Thyroid gland (tissue), 4 donors: ENCODE results near the gene FOSL2. TPM values are rescaled to one million over a fixed set of nuclear protein-coding genes. Genes with fewer than 3 reads are reported as not detected.

Source experiments
- DNase-seq, 2 donors: peaks; one replicate each; pipeline ENCODE4 v3.0.0-alpha.2; 2019
- H3K27ac ChIP-seq, 3 donors: fragments of 200-600 bp; sonication (generic); 1 replicate in 2 of 3; 2 replicates in 1 of 3; pipeline ENCODE4 v1.5.1; 2016 to 2019; ENCODE audit warnings: mild to moderate bottlenecking in 1 of 3, moderate library complexity in 1 of 3
- H3K27me3 ChIP-seq: fragments of 200-600 bp; sonication (generic); one replicate; pipeline ENCODE4 v1.5.1; 2019
- H3K36me3 ChIP-seq, 2 donors: fragments of 200-600 bp; sonication (generic); one replicate each; pipeline ENCODE4 v1.5.1; 2016 to 2019
- H3K4me1 ChIP-seq, 2 donors: fragments of 200-600 bp; sonication (generic); one replicate each; pipeline ENCODE4 v1.5.1; 2017 to 2019
- H3K4me3 ChIP-seq, 3 donors: fragments of 200-600 bp; sonication (generic); replicated peaks in 1 of 3; 1 replicate in 2 of 3; 2 replicates in 1 of 3; pipeline ENCODE4 v1.5.1; 2016; ENCODE audit warnings: mild to moderate bottlenecking in 1 of 3
- H3K9me3 ChIP-seq: fragments of 200-600 bp; sonication (generic); one replicate; pipeline ENCODE4 v1.5.1; 2017
- CTCF ChIP-seq, 6 experiments: fragments of 200-600 bp in 3 of 6; fragments of 450-650 bp in 3 of 6; sonication (generic) in 3 of 6; IDR thresholded peaks; one replicate each; pipeline ENCODE4 v1.5.1; 2016 to 2019; ENCODE audit warnings: antibody characterized with exemption in 6 of 6, mild to moderate bottlenecking in 2 of 6, inconsistent platforms in 1 of 6, moderate library complexity in 1 of 6
- POLR2A ChIP-seq, 2 donors: fragments of 450-650 bp; IDR thresholded peaks; one replicate each; pipeline ENCODE4 v1.6.1; 2017; ENCODE audit warnings: antibody characterized with exemption in 2 of 2, mild to moderate bottlenecking in 2 of 2, moderate library complexity in 1 of 2
- WGBS, 2 donors: methylation state at CpG; one replicate each; pipeline ENCODE4 v1.1.5; 2017; 5-methylcytosine and 5-hydroxymethylcytosine counted together
- intact Hi-C: fragments of 100-400 bp; cut with DNase I; formaldehyde crosslinking; loops from one replicate; pipeline ENCODE4 v1.15.1; 2023
- total RNA-seq, 4 donors: library from RNA; depleted of rRNA; stranded (reverse); fragments of >200 nt; gene quantifications; one replicate each; pipeline ENCODE4 v1.2.3, GENCODE V29; 2016

The FOSL2 gene
- total RNA-seq, 4 donors from 2014 or later, result 30.7 to 85.1 (median 40.6) TPM

- intact Hi-C loops, result no loop called here
- TF ChIP-seq POLR2A (IDR thresholded peaks at IDR 0.05), result no peak
- no peak for TF ChIP-seq CTCF (IDR thresholded peaks at IDR 0.05)
- no peak overlapping the region for H3K27ac ChIP-seq
- H3K36me3 ChIP-seq, result no peaks in the 10 kb centered on the region
- H3K9me3 ChIP-seq, result no peaks in the 10 kb centered on the region
- H3K4me1 ChIP-seq, result no peaks in the 10 kb centered on the region
- no peak overlapping the region for H3K4me3 ChIP-seq
- DNase-seq, result no peak
- no peaks in the 10 kb centered on the region for H3K27me3 ChIP-seq
- WGBS, 2 donors, result 98% methylated on average over 4 of the region's 4 CpGs
Measured at GRCh38 chr2:28435814-28436351, 43.2 kb downstream of the FOSL2 start.

GRCh38 chr2:28436525-28437051 lies 43.9 kb downstream of the FOSL2 start:
- intact Hi-C loops, result no loop called here
- no peak for DNase-seq

GRCh38 chr2:28437149-28437835 lies 44.6 kb downstream of the FOSL2 start:
- 85 to 91% methylated on average over 11 to 18 of the region's 18 CpGs for WGBS, 2 donors
- Histone ChIP-seq H3K4me1 (no peaks in the 10 kb centered on the region), H3K27me3 (no peaks in the 10 kb centered on the region), H3K4me3 (no peak overlapping the region), H3K36me3 (no peaks in the 10 kb centered on the region), H3K27ac (no peak overlapping the region), H3K9me3 (no peaks in the 10 kb centered on the region)
- TF ChIP-seq CTCF (IDR thresholded peaks at IDR 0.05) (no peak), POLR2A (IDR thresholded peaks at IDR 0.05) (no peak)
- intact Hi-C loops, result no loop called here
- DNase-seq, result no peak

More at GRCh38 chr2:28436525-28437051, 43.9 kb downstream of the FOSL2 start:
- WGBS, 2 donors, result 70 to 77% methylated on average over 5 to 13 of the region's 17 CpGs
- Histone ChIP-seq H3K9me3 (no peaks in the 10 kb centered on the region), H3K27ac (no peak overlapping the region), H3K4me1 (no peaks in the 10 kb centered on the region), H3K4me3 (no peak overlapping the region), H3K36me3 (no peaks in the 10 kb centered on the region), H3K27me3 (no peaks in the 10 kb centered on the region)
- no peak for TF ChIP-seq POLR2A (IDR thresholded peaks at IDR 0.05)

GRCh38 chr2:28437918-28438317 lies 45.3 kb downstream of the FOSL2 start:
- H3K4me1 ChIP-seq, result no peaks in the 10 kb centered on the region
- intact Hi-C loops, result no loop called here
- DNase-seq, result peak; percentile 25 to 38
- WGBS, 2 donors, result 45 to 70% methylated on average over 5 of the region's 5 CpGs
- H3K27ac ChIP-seq, result no peak overlapping the region
- TF ChIP-seq CTCF (IDR thresholded peaks at IDR 0.05) (no peak), POLR2A (IDR thresholded peaks at IDR 0.05) (no peak)
- H3K4me3 ChIP-seq, result no peak overlapping the region
- no peaks in the 10 kb centered on the region for H3K27me3 ChIP-seq
- no peaks in the 10 kb centered on the region for H3K9me3 ChIP-seq
- no peaks in the 10 kb centered on the region for H3K36me3 ChIP-seq

GRCh38 chr2:28438532-28439063 lies 45.9 kb downstream of the FOSL2 start:
- no peak overlapping the region for H3K4me3 ChIP-seq
- WGBS, 2 donors, result 85 to 88% methylated on average over 12 to 13 of the region's 13 CpGs
- DNase-seq, result no peak
- H3K27ac ChIP-seq, result no peak overlapping the region
- H3K36me3 ChIP-seq, result no peaks in the 10 kb centered on the region
- TF ChIP-seq CTCF (IDR thresholded peaks at IDR 0.05) (no peak), POLR2A (IDR thresholded peaks at IDR 0.05) (no peak)
- intact Hi-C loops, result no loop called here
- H3K27me3 ChIP-seq, result no peaks in the 10 kb centered on the region
- H3K9me3 ChIP-seq, result no peaks in the 10 kb centered on the region
- no peaks in the 10 kb centered on the region for H3K4me1 ChIP-seq
